ENCODE results near the gene KCNK15.

GRCh38 chr20:44735816-44736169, 9.9 kb upstream of the KCNK15 start:
- TF ChIP-seq POLR2A (IDR thresholded peaks at IDR 0.05; ENCODE audit: low read depth, low read length) (no peak), POLR2AphosphoS5 (IDR thresholded peaks at IDR 0.05; ENCODE audit: low read depth, low read length) (no peak), TAF1 (IDR thresholded peaks at IDR 0.05; ENCODE audit: borderline replicate concordance, low read depth, low read length) (no peak)

All from GM12892 (cell line).